ENCODE results near the gene LRP1-AS.
A peak's percentile ranks its signal among the peaks of the same experiment; 100 is the strongest.

Gene LRP1-AS

GRCh38 chr12:57158665-57159064 lies 11.2 kb upstream of the LRP1-AS start:
- no peak for FAIRE-seq

GRCh38 chr12:57158186-57158585 lies 10.8 kb upstream of the LRP1-AS start:
- no peak for FAIRE-seq

GRCh38 chr12:57157588-57158173 lies 10.3 kb upstream of the LRP1-AS start:
- no peak for FAIRE-seq

GRCh38 chr12:57156701-57157403 lies 9.4 kb upstream of the LRP1-AS start:
- FAIRE-seq, result no peak

GRCh38 chr12:57154804-57155434 lies 7.5 kb upstream of the LRP1-AS start:
- FAIRE-seq, result no peak

GRCh38 chr12:57154076-57154475 lies 6.7 kb upstream of the LRP1-AS start:
- no peak for FAIRE-seq

GRCh38 chr12:57153415-57153997 lies 6.1 kb upstream of the LRP1-AS start:
- no peak for FAIRE-seq

- no peak for FAIRE-seq
Observed at GRCh38 chr12:57152639-57153038, 5.2 kb upstream of the LRP1-AS start.

- FAIRE-seq, result no peak
Observed at GRCh38 chr12:57151741-57152630, 4.6 kb upstream of the LRP1-AS start.

- FAIRE-seq, result no peak
Observed at GRCh38 chr12:57150400-57151000, 3.1 kb upstream of the LRP1-AS start.

- FAIRE-seq, result peak; percentile 90
Observed at GRCh38 chr12:57149245-57149900, 2.0 kb upstream of the LRP1-AS start.

- FAIRE-seq, result no peak
Observed at GRCh38 chr12:57148469-57149244, 1.2 kb upstream of the LRP1-AS start.

GRCh38 chr12:57146092-57146491 lies 1.3 kb downstream of the LRP1-AS start:
- FAIRE-seq, result no peak

GRCh38 chr12:57145460-57146059 lies 1.9 kb downstream of the LRP1-AS start:
- FAIRE-seq, result no peak

GRCh38 chr12:57143454-57143853 lies 4.0 kb downstream of the LRP1-AS start:
- FAIRE-seq, result no peak

GRCh38 chr12:57142727-57143126 lies 4.7 kb downstream of the LRP1-AS start:
- no peak for FAIRE-seq

GRCh38 chr12:57142121-57142520 lies 5.3 kb downstream of the LRP1-AS start:
- FAIRE-seq, result no peak

GRCh38 chr12:57141249-57141648 lies 6.2 kb downstream of the LRP1-AS start:
- no peak for FAIRE-seq

- no peak for FAIRE-seq
Observed at GRCh38 chr12:57139796-57140649, 7.4 kb downstream of the LRP1-AS start.
